ENCODE data around the gene TMEM273.
"Not testable (repeated sequence)": the region's sequence is repeated elsewhere in the genome, so short reads cannot be mapped to it uniquely, and the experiment has no call there.

The TMEM273 gene

DNA sequence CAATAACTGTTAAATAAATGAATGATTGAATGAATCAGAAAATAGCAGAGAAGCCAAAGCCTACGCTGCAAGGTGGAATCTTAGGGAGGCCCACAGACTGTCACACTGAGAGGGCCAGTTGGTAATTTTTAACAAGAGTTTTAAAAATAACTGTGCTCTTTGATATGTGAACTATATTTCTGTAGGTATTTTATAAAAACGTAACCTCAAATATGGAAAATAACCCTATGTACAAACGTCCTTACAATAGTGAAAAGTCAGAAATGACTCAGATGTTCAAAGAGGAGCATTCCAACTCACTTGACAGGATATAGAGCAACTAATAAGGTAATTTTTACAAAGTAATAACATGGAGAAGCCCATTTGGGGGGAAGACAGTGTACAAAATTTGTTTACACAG is 18.9 kb upstream of the TMEM273 start:
- Histone ChIP-seq H3K4me3 (ENCODE audit: low read length in 2 of 2) (no peak overlapping the region), H3K9ac (ENCODE audit: low read depth in 1 of 2, low read length in 2 of 2) (no peak overlapping the region), H3K9me3 (ENCODE audit: control insufficient read depth in 2 of 2, low read length in 2 of 2) (no peaks in the 10 kb centered on the region), H3K27ac (ENCODE audit: low read depth in 2 of 2, low read length in 2 of 2) (no peak overlapping the region), H3K27me3 (ENCODE audit: control insufficient read depth in 2 of 2, insufficient read depth in 2 of 2, low read length in 2 of 2) (no peaks in the 10 kb centered on the region), H3K36me3 (ENCODE audit: control insufficient read depth in 2 of 2, insufficient read depth in 2 of 2, low read length in 2 of 2) (no peaks in the 10 kb centered on the region), H3K4me1 (ENCODE audit: control insufficient read depth in 2 of 2, insufficient read depth in 2 of 2, low read length in 2 of 2) (no peaks in the 10 kb centered on the region)

DNA sequence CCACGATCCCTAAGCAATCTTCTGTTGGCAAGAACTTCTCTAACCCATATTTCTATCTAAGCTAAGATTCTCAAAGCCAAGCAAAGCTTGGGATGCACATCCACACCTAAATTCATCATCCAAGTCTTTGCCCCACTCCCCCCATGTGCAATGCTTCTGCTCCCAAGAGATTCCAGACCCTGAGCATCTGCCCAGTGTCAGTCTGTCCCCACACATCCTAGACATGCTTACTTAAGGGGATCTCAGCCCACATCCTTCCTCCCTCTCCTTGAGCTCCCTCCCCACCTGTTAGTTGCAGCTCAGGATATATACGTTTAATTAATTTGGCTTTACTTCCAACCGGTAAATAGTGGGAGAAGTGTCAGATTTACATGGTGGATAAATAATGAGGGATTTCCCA is 17.0 kb upstream of the TMEM273 start:
- H3K9ac ChIP-seq (ENCODE audit: low read depth in 1 of 2, low read length in 2 of 2) = no peak overlapping the region
- H3K27me3 ChIP-seq (ENCODE audit: control insufficient read depth in 2 of 2, insufficient read depth in 2 of 2, low read length in 2 of 2) = no peaks in the 10 kb centered on the region
- no peak overlapping the region for H3K27ac ChIP-seq (ENCODE audit: low read depth in 2 of 2, low read length in 2 of 2)
- H3K36me3 ChIP-seq (ENCODE audit: control insufficient read depth in 2 of 2, insufficient read depth in 2 of 2, low read length in 2 of 2) = no peaks in the 10 kb centered on the region
- no peaks in the 10 kb centered on the region for H3K9me3 ChIP-seq (ENCODE audit: control insufficient read depth in 2 of 2, low read length in 2 of 2)
- no peaks in the 10 kb centered on the region for H3K4me1 ChIP-seq (ENCODE audit: control insufficient read depth in 2 of 2, insufficient read depth in 2 of 2, low read length in 2 of 2)
- H3K4me3 ChIP-seq (ENCODE audit: low read length in 2 of 2) = no peak overlapping the region

DNA sequence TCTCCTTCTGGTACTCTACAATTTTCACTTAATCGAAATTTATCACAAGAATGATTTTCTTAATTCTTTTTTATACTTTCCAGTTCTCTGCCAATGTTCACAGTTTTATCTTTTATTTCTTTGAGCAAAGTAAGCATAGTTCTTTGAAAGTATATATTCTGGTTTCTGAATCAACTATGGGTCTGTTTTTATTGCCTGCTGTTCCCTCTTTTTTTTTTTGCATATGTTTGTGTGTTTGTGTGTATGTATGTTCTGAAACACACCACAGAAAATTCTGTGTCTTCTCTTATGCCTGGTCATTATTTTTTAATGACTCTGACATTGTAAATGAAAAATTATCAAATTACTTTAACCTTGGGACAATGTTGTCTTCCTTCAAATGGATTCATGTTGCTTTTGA is 15.9 kb upstream of the TMEM273 start:
- H3K4me1 ChIP-seq (ENCODE audit: control insufficient read depth in 2 of 2, insufficient read depth in 2 of 2, low read length in 2 of 2) = no peaks in the 10 kb centered on the region
- no peak overlapping the region for H3K27ac ChIP-seq (ENCODE audit: low read depth in 2 of 2, low read length in 2 of 2)
- no peak overlapping the region for H3K4me3 ChIP-seq (ENCODE audit: low read length in 2 of 2)
- H3K27me3 ChIP-seq (ENCODE audit: control insufficient read depth in 2 of 2, insufficient read depth in 2 of 2, low read length in 2 of 2) = no peaks in the 10 kb centered on the region
- H3K9me3 ChIP-seq (ENCODE audit: control insufficient read depth in 2 of 2, low read length in 2 of 2) = no peaks in the 10 kb centered on the region
- no peaks in the 10 kb centered on the region for H3K36me3 ChIP-seq (ENCODE audit: control insufficient read depth in 2 of 2, insufficient read depth in 2 of 2, low read length in 2 of 2)
- H3K9ac ChIP-seq (ENCODE audit: low read depth in 1 of 2, low read length in 2 of 2) = no peak overlapping the region

DNA sequence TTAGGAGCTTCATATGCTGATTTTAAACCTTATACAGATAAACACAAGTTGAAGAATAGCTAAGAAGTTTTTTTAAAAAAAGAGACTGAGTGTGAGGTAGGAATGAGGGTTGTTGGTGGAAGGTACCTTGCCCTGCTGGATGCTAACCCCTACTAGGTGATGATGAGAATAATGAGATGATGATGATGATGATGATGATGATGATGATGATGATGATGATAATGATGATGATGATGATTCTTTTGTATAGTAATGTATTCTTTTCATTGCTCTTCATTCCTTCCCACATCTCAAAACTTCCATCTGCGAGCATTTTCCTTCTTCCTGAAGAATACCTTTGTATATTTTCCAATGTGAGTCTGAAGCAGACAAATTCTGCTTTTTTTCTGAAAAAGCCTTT is 14.1 kb upstream of the TMEM273 start:
- H3K27ac ChIP-seq (ENCODE audit: low read depth in 2 of 2, low read length in 2 of 2) = no peak overlapping the region
- H3K9ac ChIP-seq (ENCODE audit: low read depth in 1 of 2, low read length in 2 of 2) = no peak overlapping the region
- no peaks in the 10 kb centered on the region for H3K27me3 ChIP-seq (ENCODE audit: control insufficient read depth in 2 of 2, insufficient read depth in 2 of 2, low read length in 2 of 2)
- H3K36me3 ChIP-seq (ENCODE audit: control insufficient read depth in 2 of 2, insufficient read depth in 2 of 2, low read length in 2 of 2) = no peaks in the 10 kb centered on the region
- no peak overlapping the region for H3K4me3 ChIP-seq (ENCODE audit: low read length in 2 of 2)
- no peaks in the 10 kb centered on the region for H3K9me3 ChIP-seq (ENCODE audit: control insufficient read depth in 2 of 2, low read length in 2 of 2)
- no peaks in the 10 kb centered on the region for H3K4me1 ChIP-seq (ENCODE audit: control insufficient read depth in 2 of 2, insufficient read depth in 2 of 2, low read length in 2 of 2)

DNA sequence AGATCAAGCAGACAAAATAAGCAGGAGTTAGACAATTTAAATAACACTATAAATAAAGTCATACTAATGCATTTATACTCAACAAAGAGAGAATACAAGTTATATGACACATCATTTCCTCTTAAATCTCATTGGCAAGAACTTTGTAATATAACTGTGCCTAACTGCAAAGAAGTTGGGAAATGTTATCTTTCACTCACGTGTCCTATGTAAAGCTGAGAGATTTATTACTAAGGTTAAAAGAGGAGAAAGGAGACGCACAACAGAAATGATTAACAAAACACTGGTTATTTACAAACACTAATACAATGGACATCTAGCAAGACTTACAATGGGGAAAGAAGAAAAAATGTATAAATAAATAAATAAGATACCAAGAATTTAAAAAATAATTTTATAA is 12.7 kb upstream of the TMEM273 start:
- Histone ChIP-seq H3K27ac (ENCODE audit: low read depth in 2 of 2, low read length in 2 of 2) (no peak overlapping the region), H3K9me3 (ENCODE audit: control insufficient read depth in 2 of 2, low read length in 2 of 2) (no peaks in the 10 kb centered on the region), H3K27me3 (ENCODE audit: control insufficient read depth in 2 of 2, insufficient read depth in 2 of 2, low read length in 2 of 2) (no peaks in the 10 kb centered on the region), H3K36me3 (ENCODE audit: control insufficient read depth in 2 of 2, insufficient read depth in 2 of 2, low read length in 2 of 2) (no peaks in the 10 kb centered on the region), H3K4me1 (ENCODE audit: control insufficient read depth in 2 of 2, insufficient read depth in 2 of 2, low read length in 2 of 2) (no peaks in the 10 kb centered on the region), H3K4me3 (ENCODE audit: low read length in 2 of 2) (no peak overlapping the region), H3K9ac (ENCODE audit: low read depth in 1 of 2, low read length in 2 of 2) (no peak overlapping the region)

DNA sequence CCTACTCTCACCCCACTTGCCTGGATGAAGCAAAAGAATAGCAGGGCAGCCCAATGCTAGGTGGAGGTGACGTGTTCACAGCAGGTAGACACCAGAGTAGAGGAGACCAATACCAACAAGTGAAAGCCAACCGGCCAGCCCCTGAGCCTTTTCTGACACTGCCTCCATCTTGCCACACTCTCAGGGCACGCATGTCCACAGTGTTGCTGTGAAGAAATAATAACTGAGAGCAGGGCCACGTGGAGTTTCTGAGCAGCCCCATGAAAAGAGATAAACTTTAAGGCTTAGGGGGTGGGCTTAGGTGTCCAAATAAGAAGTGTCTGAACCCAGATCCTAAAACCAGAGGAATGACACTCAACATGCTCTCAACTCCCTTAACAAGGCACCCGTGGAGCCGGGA is 9.0 kb upstream of the TMEM273 start:
- no peaks in the 10 kb centered on the region for H3K9me3 ChIP-seq (ENCODE audit: control insufficient read depth in 2 of 2, low read length in 2 of 2)
- no peaks in the 10 kb centered on the region for H3K36me3 ChIP-seq (ENCODE audit: control insufficient read depth in 2 of 2, insufficient read depth in 2 of 2, low read length in 2 of 2)
- H3K4me1 ChIP-seq (ENCODE audit: control insufficient read depth in 2 of 2, insufficient read depth in 2 of 2, low read length in 2 of 2) = no peaks in the 10 kb centered on the region
- no peak overlapping the region for H3K4me3 ChIP-seq (ENCODE audit: low read length in 2 of 2)
- H3K27ac ChIP-seq (ENCODE audit: low read depth in 2 of 2, low read length in 2 of 2) = no peak overlapping the region
- H3K27me3 ChIP-seq (ENCODE audit: control insufficient read depth in 2 of 2, insufficient read depth in 2 of 2, low read length in 2 of 2) = no peaks in the 10 kb centered on the region
- H3K9ac ChIP-seq (ENCODE audit: low read depth in 1 of 2, low read length in 2 of 2) = no peak overlapping the region

DNA sequence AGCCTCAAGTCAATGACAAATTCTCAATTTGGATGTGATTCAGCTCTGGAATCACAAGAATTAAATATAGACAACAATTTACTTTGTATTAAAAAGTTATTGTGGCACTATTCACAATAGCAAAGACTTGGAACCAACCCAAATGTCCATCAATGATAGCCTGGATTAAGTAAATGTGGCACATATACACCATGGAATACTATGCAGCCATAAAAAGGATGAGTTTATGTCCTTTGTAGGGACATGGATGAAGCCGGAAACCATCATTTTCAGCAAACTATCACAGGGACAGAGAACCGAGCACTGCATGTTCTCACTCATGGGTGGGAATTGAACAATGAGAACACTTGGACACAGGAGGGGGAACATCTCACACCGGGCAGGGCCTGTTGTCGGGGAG is 7.7 kb upstream of the TMEM273 start:
- H3K4me3 ChIP-seq (ENCODE audit: low read length in 2 of 2); H3K27me3 ChIP-seq (ENCODE audit: control insufficient read depth in 2 of 2, insufficient read depth in 2 of 2, low read length in 2 of 2); H3K4me1 ChIP-seq (ENCODE audit: control insufficient read depth in 2 of 2, insufficient read depth in 2 of 2, low read length in 2 of 2); H3K9ac ChIP-seq (ENCODE audit: low read depth in 1 of 2, low read length in 2 of 2); H3K36me3 ChIP-seq (ENCODE audit: control insufficient read depth in 2 of 2, insufficient read depth in 2 of 2, low read length in 2 of 2); H3K9me3 ChIP-seq (ENCODE audit: control insufficient read depth in 2 of 2, low read length in 2 of 2); H3K27ac ChIP-seq (ENCODE audit: low read depth in 2 of 2, low read length in 2 of 2): not testable (repeated sequence)

DNA sequence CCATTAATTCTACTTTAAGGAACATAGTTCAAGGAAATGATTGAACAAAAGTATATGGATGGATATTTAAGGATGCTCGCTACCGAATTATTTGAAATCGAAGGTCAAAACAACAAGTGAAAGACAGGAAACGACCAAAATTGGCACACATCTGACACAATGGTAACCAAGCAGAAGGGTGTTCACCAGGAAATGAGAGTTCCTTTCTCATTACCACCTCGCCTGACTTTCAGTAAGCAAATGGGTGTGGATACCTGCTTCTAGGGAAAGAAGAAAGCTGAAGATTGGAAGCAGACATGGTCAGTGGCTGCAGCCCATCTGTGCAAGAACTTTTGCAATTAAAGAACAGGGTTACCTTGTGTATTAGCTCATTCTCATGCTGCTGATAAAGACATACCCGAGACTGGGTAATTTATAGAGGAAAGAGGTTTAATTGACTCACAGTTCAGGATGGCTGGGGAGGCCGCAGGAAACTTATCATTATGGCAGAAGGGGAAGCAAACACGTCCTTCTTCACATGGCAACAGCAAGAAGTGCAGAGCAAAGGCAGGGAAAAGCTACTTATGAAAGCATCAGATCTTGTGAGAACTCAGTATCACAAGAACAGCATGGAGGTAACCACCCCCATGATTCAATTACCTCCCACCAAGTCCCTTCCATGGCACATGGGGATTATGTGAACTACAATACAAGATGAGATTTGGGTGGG is 6.2 kb upstream of the TMEM273 start:
- Histone ChIP-seq H3K27ac (ENCODE audit: low read depth in 2 of 2, low read length in 2 of 2) (peak overlapping the region in 1 of 2 donors; percentile 37), H3K9me3 (ENCODE audit: control insufficient read depth in 2 of 2, low read length in 2 of 2) (no peaks in the 10 kb centered on the region), H3K36me3 (ENCODE audit: control insufficient read depth in 2 of 2, insufficient read depth in 2 of 2, low read length in 2 of 2) (no peaks in the 10 kb centered on the region), H3K9ac (ENCODE audit: low read depth in 1 of 2, low read length in 2 of 2) (no peak overlapping the region), H3K4me1 (ENCODE audit: control insufficient read depth in 2 of 2, insufficient read depth in 2 of 2, low read length in 2 of 2) (peaks cover under 1 to 2% of the 10 kb centered on the region in 2 donors), H3K4me3 (ENCODE audit: low read length in 2 of 2) (no peak overlapping the region), H3K27me3 (ENCODE audit: control insufficient read depth in 2 of 2, insufficient read depth in 2 of 2, low read length in 2 of 2) (no peaks in the 10 kb centered on the region)

DNA sequence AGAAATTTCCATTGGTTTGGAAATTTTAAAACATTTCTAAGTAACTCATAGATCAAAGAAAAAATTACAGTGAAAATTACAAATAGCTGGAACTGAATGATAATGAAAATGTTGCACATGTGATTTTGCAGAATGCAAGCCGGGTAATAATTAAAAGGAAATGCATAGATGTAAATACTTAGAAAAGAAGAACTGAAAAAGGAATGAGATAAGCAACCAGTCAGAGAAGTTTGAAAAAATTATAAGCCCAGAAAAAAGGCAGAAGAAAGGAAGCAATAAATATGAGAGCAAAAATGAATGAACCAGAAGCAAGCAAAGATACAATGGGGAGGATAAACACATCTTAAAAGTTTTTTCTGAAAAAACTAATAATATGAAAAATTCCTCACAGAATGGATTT is 3.2 kb upstream of the TMEM273 start:
- no peaks in the 10 kb centered on the region for H3K36me3 ChIP-seq (ENCODE audit: control insufficient read depth in 2 of 2, insufficient read depth in 2 of 2, low read length in 2 of 2)
- H3K4me1 ChIP-seq (ENCODE audit: control insufficient read depth in 2 of 2, insufficient read depth in 2 of 2, low read length in 2 of 2) = peaks cover 4 to 14% of the 10 kb centered on the region in 2 donors
- peak overlapping the region in 1 of 2 donors; percentile 68 for H3K27ac ChIP-seq (ENCODE audit: low read depth in 2 of 2, low read length in 2 of 2)
- H3K9ac ChIP-seq (ENCODE audit: low read depth in 1 of 2, low read length in 2 of 2) = no peak overlapping the region
- no peaks in the 10 kb centered on the region for H3K27me3 ChIP-seq (ENCODE audit: control insufficient read depth in 2 of 2, insufficient read depth in 2 of 2, low read length in 2 of 2)
- no peak overlapping the region for H3K4me3 ChIP-seq (ENCODE audit: low read length in 2 of 2)
- no peaks in the 10 kb centered on the region for H3K9me3 ChIP-seq (ENCODE audit: control insufficient read depth in 2 of 2, low read length in 2 of 2)

DNA sequence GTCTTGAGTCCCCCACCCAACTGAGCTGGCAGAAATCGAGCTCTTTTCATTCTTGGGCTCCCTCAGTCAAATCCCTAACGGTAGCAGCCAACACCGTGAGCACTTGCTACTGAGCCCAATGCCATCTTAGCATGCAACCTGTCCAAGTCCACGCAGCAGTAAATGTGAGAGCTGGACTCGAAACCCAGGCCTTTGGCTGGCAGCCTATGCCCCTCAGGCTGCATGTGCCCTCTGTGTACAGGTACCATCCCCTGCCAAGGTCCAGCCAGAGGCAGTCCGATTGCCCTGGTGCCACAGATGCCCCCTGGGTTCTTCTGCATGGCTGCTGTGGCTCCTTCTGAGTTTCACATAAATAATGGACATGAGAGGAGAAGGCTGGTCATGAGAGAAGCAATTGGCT is 1.2 kb upstream of the TMEM273 start:
- H3K27ac ChIP-seq (ENCODE audit: low read depth in 2 of 2, low read length in 2 of 2) = peak overlapping the region in 1 of 2 donors; percentile 32
- H3K4me1 ChIP-seq (ENCODE audit: control insufficient read depth in 2 of 2, insufficient read depth in 2 of 2, low read length in 2 of 2) = peaks cover 4 to 14% of the 10 kb centered on the region in 2 donors
- no peaks in the 10 kb centered on the region for H3K36me3 ChIP-seq (ENCODE audit: control insufficient read depth in 2 of 2, insufficient read depth in 2 of 2, low read length in 2 of 2)
- no peak overlapping the region for H3K9ac ChIP-seq (ENCODE audit: low read depth in 1 of 2, low read length in 2 of 2)
- no peaks in the 10 kb centered on the region for H3K9me3 ChIP-seq (ENCODE audit: control insufficient read depth in 2 of 2, low read length in 2 of 2)
- H3K27me3 ChIP-seq (ENCODE audit: control insufficient read depth in 2 of 2, insufficient read depth in 2 of 2, low read length in 2 of 2) = no peaks in the 10 kb centered on the region
- no peak overlapping the region for H3K4me3 ChIP-seq (ENCODE audit: low read length in 2 of 2)
